ENCODE measurements around the gene KLF16.

The KLF16 gene

GRCh38 chr19:1827566-1828278 lies 35.7 kb downstream of the KLF16 start:
- WGBS, 2 experiments (ENCODE audit: insufficient coverage in 2 of 2) = 94% methylated on average over 37 to 38 of the region's 41 CpGs
- peaks cover 55% of the 10 kb centered on the region for H3K36me3 ChIP-seq (ENCODE audit: control insufficient read depth, insufficient read depth, low read length)
- no peak overlapping the region for H3K4me3 ChIP-seq (ENCODE audit: extremely low read depth, insufficient read depth, low read length, poor library complexity, severe bottlenecking)
- peak overlapping the region; percentile 43 for H3K27ac ChIP-seq (ENCODE audit: low read depth, low read length, severe bottlenecking)
- no peaks in the 10 kb centered on the region for H3K9me3 ChIP-seq (ENCODE audit: control insufficient read depth, low read length)
- peaks cover 22% of the 10 kb centered on the region for H3K4me1 ChIP-seq (ENCODE audit: control insufficient read depth, insufficient read depth, low read length, poor library complexity, severe bottlenecking)

- no peak overlapping the region for H3K4me3 ChIP-seq (ENCODE audit: extremely low read depth, insufficient read depth, low read length, poor library complexity, severe bottlenecking)
- 36 to 38% methylated on average over 43 to 52 of the region's 63 CpGs for WGBS, 2 experiments (ENCODE audit: insufficient coverage in 2 of 2)
- H3K9me3 ChIP-seq (ENCODE audit: control insufficient read depth, low read length) = no peaks in the 10 kb centered on the region
- peak overlapping the region; percentile 43 for H3K27ac ChIP-seq (ENCODE audit: low read depth, low read length, severe bottlenecking)
- H3K36me3 ChIP-seq (ENCODE audit: control insufficient read depth, insufficient read depth, low read length) = peaks cover 64% of the 10 kb centered on the region
- H3K4me1 ChIP-seq (ENCODE audit: control insufficient read depth, insufficient read depth, low read length, poor library complexity, severe bottlenecking) = peaks cover 22% of the 10 kb centered on the region
These were observed 36.5 kb downstream of the KLF16 start for GRCh38 chr19:1826557-1827521.

DNA sequence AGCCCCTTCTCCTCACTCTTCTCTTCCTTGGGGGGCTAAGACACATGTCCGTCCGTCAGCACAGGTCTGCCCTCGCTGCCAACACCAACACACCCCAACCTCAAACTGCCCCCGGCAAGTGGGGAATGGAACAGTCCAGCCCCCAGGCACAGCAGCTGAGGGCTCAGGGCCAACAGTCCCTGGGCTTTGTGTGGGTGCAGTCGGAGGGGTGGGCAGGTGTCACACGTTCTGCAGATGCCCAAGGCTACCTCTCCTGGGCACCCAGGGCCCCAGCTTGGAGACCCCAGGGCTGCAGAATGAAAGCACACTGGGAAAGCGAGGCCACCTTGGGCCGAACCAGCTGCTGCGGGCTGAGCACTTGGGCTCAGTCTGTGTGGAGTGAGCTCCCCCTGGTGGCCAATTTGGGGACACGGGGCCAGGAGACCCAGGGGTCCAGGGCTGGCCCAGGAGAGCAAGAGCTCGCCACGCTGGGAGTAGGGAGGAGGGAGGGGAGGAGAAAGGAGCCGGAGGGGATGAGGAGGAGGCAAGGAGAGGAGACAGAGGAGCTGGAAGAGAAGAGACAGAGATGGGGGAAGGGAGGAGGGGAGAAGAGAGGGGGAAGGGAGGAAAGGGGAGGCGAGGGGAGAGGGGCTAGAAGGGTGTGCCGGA lies 37.3 kb downstream of the KLF16 start:
- Histone ChIP-seq H3K4me3 (ENCODE audit: extremely low read depth, insufficient read depth, low read length, poor library complexity, severe bottlenecking) (peak overlapping the region; percentile 1), H3K9me3 (ENCODE audit: control insufficient read depth, low read length) (no peaks in the 10 kb centered on the region), H3K27ac (ENCODE audit: low read depth, low read length, severe bottlenecking) (no peak overlapping the region), H3K4me1 (ENCODE audit: control insufficient read depth, insufficient read depth, low read length, poor library complexity, severe bottlenecking) (peaks cover 22% of the 10 kb centered on the region), H3K36me3 (ENCODE audit: control insufficient read depth, insufficient read depth, low read length) (peaks cover 69% of the 10 kb centered on the region)
- WGBS, 2 experiments (ENCODE audit: insufficient coverage in 2 of 2) = 41 to 46% methylated on average over 12 of the region's 15 CpGs

- Histone ChIP-seq H3K4me3 (ENCODE audit: extremely low read depth, insufficient read depth, low read length, poor library complexity, severe bottlenecking) (no peak overlapping the region), H3K36me3 (ENCODE audit: control insufficient read depth, insufficient read depth, low read length) (peaks cover 74% of the 10 kb centered on the region), H3K27ac (ENCODE audit: low read depth, low read length, severe bottlenecking) (no peak overlapping the region), H3K9me3 (ENCODE audit: control insufficient read depth, low read length) (no peaks in the 10 kb centered on the region), H3K4me1 (ENCODE audit: control insufficient read depth, insufficient read depth, low read length, poor library complexity, severe bottlenecking) (peaks cover 22% of the 10 kb centered on the region)
- WGBS, 2 experiments (ENCODE audit: insufficient coverage in 2 of 2) = 92% methylated on average over 14 of the region's 14 CpGs
These were observed 39.1 kb downstream of the KLF16 start for GRCh38 chr19:1824252-1824622.

GRCh38 chr19:1823539-1824251 lies 39.7 kb downstream of the KLF16 start:
- H3K27ac ChIP-seq (ENCODE audit: low read depth, low read length, severe bottlenecking) = no peak overlapping the region
- WGBS, 2 experiments (ENCODE audit: insufficient coverage in 2 of 2) = 96% methylated on average over 27 to 36 of the region's 36 CpGs
- no peak overlapping the region for H3K4me3 ChIP-seq (ENCODE audit: extremely low read depth, insufficient read depth, low read length, poor library complexity, severe bottlenecking)
- H3K9me3 ChIP-seq (ENCODE audit: control insufficient read depth, low read length) = no peaks in the 10 kb centered on the region
- peaks cover 78% of the 10 kb centered on the region for H3K36me3 ChIP-seq (ENCODE audit: control insufficient read depth, insufficient read depth, low read length)
- peaks cover 22% of the 10 kb centered on the region for H3K4me1 ChIP-seq (ENCODE audit: control insufficient read depth, insufficient read depth, low read length, poor library complexity, severe bottlenecking)

DNA sequence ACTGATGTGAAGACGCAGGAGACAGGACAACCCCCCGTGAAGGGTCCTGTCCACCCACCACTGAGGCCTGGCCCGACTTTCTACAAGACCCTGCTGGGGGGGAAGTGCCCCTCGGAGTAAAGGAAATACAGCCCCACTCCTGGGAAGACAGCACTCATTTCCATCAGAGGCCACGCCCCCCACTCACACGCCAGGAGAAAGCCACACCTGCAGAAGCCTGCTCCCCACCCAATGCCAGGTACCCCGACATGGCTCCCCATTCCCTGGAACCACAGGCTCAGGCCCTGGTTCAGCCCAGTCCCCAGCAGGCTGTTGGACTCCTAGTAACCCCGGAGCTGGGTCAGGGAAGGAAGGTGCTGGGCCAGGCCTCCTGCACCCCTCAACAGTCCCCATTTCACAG lies 40.4 kb downstream of the KLF16 start:
- Histone ChIP-seq H3K36me3 (ENCODE audit: control insufficient read depth, insufficient read depth, low read length) (peaks cover 84% of the 10 kb centered on the region), H3K9me3 (ENCODE audit: control insufficient read depth, low read length) (no peaks in the 10 kb centered on the region), H3K27ac (ENCODE audit: low read depth, low read length, severe bottlenecking) (no peak overlapping the region), H3K4me1 (ENCODE audit: control insufficient read depth, insufficient read depth, low read length, poor library complexity, severe bottlenecking) (peaks cover 22% of the 10 kb centered on the region), H3K4me3 (ENCODE audit: extremely low read depth, insufficient read depth, low read length, poor library complexity, severe bottlenecking) (no peak overlapping the region)
- WGBS, 2 experiments (ENCODE audit: insufficient coverage in 2 of 2) = 95 to 96% methylated on average over 4 to 7 of the region's 8 CpGs

- Histone ChIP-seq H3K36me3 (ENCODE audit: control insufficient read depth, insufficient read depth, low read length) (peaks cover 84% of the 10 kb centered on the region), H3K27ac (ENCODE audit: low read depth, low read length, severe bottlenecking) (no peak overlapping the region), H3K9me3 (ENCODE audit: control insufficient read depth, low read length) (no peaks in the 10 kb centered on the region), H3K4me3 (ENCODE audit: extremely low read depth, insufficient read depth, low read length, poor library complexity, severe bottlenecking) (no peak overlapping the region), H3K4me1 (ENCODE audit: control insufficient read depth, insufficient read depth, low read length, poor library complexity, severe bottlenecking) (peaks cover 16% of the 10 kb centered on the region)
- whole genome bisulfite sequencing, 2 experiments (ENCODE audit: insufficient coverage in 2 of 2) = 99% methylated on average over 16 to 19 of the region's 19 CpGs
These were observed 41.2 kb downstream of the KLF16 start for GRCh38 chr19:1822210-1822609.

- Histone ChIP-seq H3K9me3 (ENCODE audit: control insufficient read depth, low read length) (no peaks in the 10 kb centered on the region), H3K4me1 (ENCODE audit: control insufficient read depth, insufficient read depth, low read length, poor library complexity, severe bottlenecking) (peaks cover 5% of the 10 kb centered on the region), H3K36me3 (ENCODE audit: control insufficient read depth, insufficient read depth, low read length) (peaks cover 95% of the 10 kb centered on the region), H3K27ac (ENCODE audit: low read depth, low read length, severe bottlenecking) (no peak overlapping the region), H3K4me3 (ENCODE audit: extremely low read depth, insufficient read depth, low read length, poor library complexity, severe bottlenecking) (no peak overlapping the region)
- 92 to 93% methylated on average over 38 to 40 of the region's 43 CpGs for WGBS, 2 experiments (ENCODE audit: insufficient coverage in 2 of 2)
These were observed 43.8 kb downstream of the KLF16 start for GRCh38 chr19:1819341-1820255.

- Histone ChIP-seq H3K4me1 (ENCODE audit: control insufficient read depth, insufficient read depth, low read length, poor library complexity, severe bottlenecking) (no peaks in the 10 kb centered on the region), H3K4me3 (ENCODE audit: extremely low read depth, insufficient read depth, low read length, poor library complexity, severe bottlenecking) (no peak overlapping the region), H3K36me3 (ENCODE audit: control insufficient read depth, insufficient read depth, low read length) (peaks cover 86% of the 10 kb centered on the region), H3K9me3 (ENCODE audit: control insufficient read depth, low read length) (no peaks in the 10 kb centered on the region), H3K27ac (ENCODE audit: low read depth, low read length, severe bottlenecking) (no peak overlapping the region)
- 94 to 97% methylated on average over 22 to 30 of the region's 33 CpGs for WGBS, 2 experiments (ENCODE audit: insufficient coverage in 2 of 2)
These were observed 44.7 kb downstream of the KLF16 start for GRCh38 chr19:1818549-1819195.
